Neuronal stem cell (in vitro differentiated cells): ENCODE measurements around the gene RAB5A. TPM values are rescaled to one million over a fixed set of nuclear protein-coding genes. Genes with fewer than 3 reads are reported as not detected.
A peak's percentile ranks its signal among the peaks of the same experiment; 100 is the strongest.
"Not testable (repeated sequence)": the region's sequence is repeated elsewhere in the genome, so short reads cannot be mapped to it uniquely, and the experiment has no call there.

ENCODE experiments used
- DNase-seq: peaks from one replicate; pipeline ENCODE4 v3.0.0-alpha.2; 2013; ENCODE audit warnings: low spot score
- H2AFZ ChIP-seq: one replicate; pipeline ENCODE4 v1.6.1; 2013; ENCODE audit warnings: mild to moderate bottlenecking, low read length, inconsistent platforms
- H2AK5ac ChIP-seq: 2 replicates; pipeline ENCODE4 v1.6.1; 2013; ENCODE audit warnings: low read depth, mild to moderate bottlenecking, inconsistent platforms, low read length, moderate library complexity, mixed read lengths
- H2BK120ac ChIP-seq: 2 replicates; pipeline ENCODE4 v1.6.1; 2013; ENCODE audit warnings: low read depth, mild to moderate bottlenecking, inconsistent platforms, low read length, moderate library complexity, mixed read lengths
- H2BK12ac ChIP-seq: one replicate; pipeline ENCODE4 v1.6.1; 2013; ENCODE audit warnings: low read length, inconsistent platforms
- H2BK15ac ChIP-seq: 2 replicates; pipeline ENCODE4 v1.6.1; 2013; ENCODE audit warnings: mild to moderate bottlenecking, low read length, inconsistent platforms, mixed read lengths
- H2BK5ac ChIP-seq: one replicate; pipeline ENCODE4 v1.6.1; 2013; ENCODE audit warnings: inconsistent platforms, mild to moderate bottlenecking, low read length, moderate library complexity
- H3K14ac ChIP-seq: one replicate; pipeline ENCODE4 v1.6.1; 2013; ENCODE audit warnings: low read length, inconsistent platforms
- H3K18ac ChIP-seq: 2 replicates; pipeline ENCODE4 v1.6.1; 2013; ENCODE audit warnings: low read length, inconsistent platforms
- H3K23ac ChIP-seq: 2 replicates; pipeline ENCODE4 v1.6.1; 2013; ENCODE audit warnings: low read depth, mild to moderate bottlenecking, mixed read lengths, low read length, inconsistent platforms; ENCODE audit not compliant: poor library complexity
- H3K27ac ChIP-seq: replicated peaks from 3 replicates; pipeline ENCODE4 v1.5.1; 2013; ENCODE audit warnings: low read length, inconsistent platforms
- H3K27me3 ChIP-seq, 3 experiments: 2 replicates each; pipeline ENCODE4 v1.6.1; 2013; ENCODE audit warnings: low read length in 3 of 3, mild to moderate bottlenecking in 2 of 3, inconsistent platforms in 1 of 3, low read depth in 1 of 3, mixed read lengths in 1 of 3, moderate library complexity in 1 of 3; ENCODE audit not compliant: control insufficient read depth in 3 of 3, insufficient read depth in 3 of 3
- H3K36me3 ChIP-seq, 2 donors: replicated peaks in 1 of 2; 2 replicates each; pipeline ENCODE4 v1.6.1; 2013; ENCODE audit warnings: low read length in 2 of 2; ENCODE audit not compliant: control insufficient read depth in 2 of 2, insufficient read depth in 2 of 2
- H3K4ac ChIP-seq: 2 replicates; pipeline ENCODE4 v1.6.1; 2013; ENCODE audit warnings: inconsistent platforms, mild to moderate bottlenecking, low read length, moderate library complexity
- H3K4me1 ChIP-seq, 2 donors: 1 replicate in 1 of 2; 2 replicates in 1 of 2; pipeline ENCODE4 v1.6.1; 2013; ENCODE audit warnings: low read length in 2 of 2, low read depth in 1 of 2; ENCODE audit not compliant: control insufficient read depth in 2 of 2, insufficient read depth in 1 of 2
- H3K4me2 ChIP-seq: one replicate; pipeline ENCODE4 v1.6.1; 2013; ENCODE audit warnings: mild to moderate bottlenecking, low read length, inconsistent platforms; ENCODE audit not compliant: insufficient read depth, poor library complexity, severe bottlenecking
- H3K4me3 ChIP-seq, 2 donors: 2 replicates each; pipeline ENCODE4 v1.5.1; 2013; ENCODE audit warnings: low read length in 2 of 2, mild to moderate bottlenecking in 2 of 2, inconsistent platforms in 1 of 2, moderate library complexity in 1 of 2
- H3K79me1 ChIP-seq: one replicate; pipeline ENCODE4 v1.6.1; 2013; ENCODE audit warnings: low read depth, mild to moderate bottlenecking, inconsistent platforms, low read length, moderate library complexity
- H3K9ac ChIP-seq: one replicate; pipeline ENCODE4 v1.6.1; 2013; ENCODE audit warnings: mild to moderate bottlenecking, low read depth, low read length, inconsistent platforms; ENCODE audit not compliant: poor library complexity
- H3K9me3 ChIP-seq, 2 donors: replicated peaks in 1 of 2; 2 replicates each; pipeline versions ENCODE3 to v1.6.1; 2013; ENCODE audit warnings: low read length in 2 of 2, mild to moderate bottlenecking in 2 of 2, inconsistent platforms in 1 of 2, low read depth in 1 of 2, mixed read lengths in 1 of 2, moderate library complexity in 1 of 2; ENCODE audit not compliant: control insufficient read depth in 2 of 2, insufficient read depth in 1 of 2
- H4K8ac ChIP-seq: one replicate; pipeline ENCODE4 v1.6.1; 2013; ENCODE audit warnings: low read depth, mild to moderate bottlenecking, inconsistent platforms, low read length, moderate library complexity
- H4K91ac ChIP-seq: one replicate; pipeline ENCODE4 v1.6.1; 2013; ENCODE audit warnings: low read length, low read depth, mild to moderate bottlenecking, inconsistent platforms; ENCODE audit not compliant: poor library complexity
- WGBS, 2 donors: extraction: QIAGEN DNeasy Blood & Tissue Kit; methylation state at CpG; one replicate each; pipeline ENCODE4 v1.1.7; 2013; ENCODE audit warnings: missing lambda C conversion rate in 2 of 2, mixed read lengths in 1 of 2; ENCODE audit not compliant: insufficient read length in 2 of 2, insufficient replicate concordance in 1 of 2; ENCODE audit errors: extremely low coverage in 2 of 2; 5-methylcytosine and 5-hydroxymethylcytosine counted together
- small RNA-seq: library from polyadenylated mRNA; stranded (forward); fragments of <200 nt; extraction: miRNeasy Mini kit (QIAGEN cat#:217004); gene quantifications from one replicate; pipeline ENCODE3, GENCODE V24; 2013; ENCODE audit not compliant: insufficient read depth

Gene RAB5A

GRCh38 chr3:20027136-20027535 is 80.2 kb downstream of the RAB5A start:
- Histone ChIP-seq H2AK5ac (no peak overlapping the region), H3K4me1 (peaks cover 0 to 9% of the 10 kb centered on the region in 2 donors), H4K8ac (no peak overlapping the region), H3K4me2 (no peak overlapping the region), H3K27me3 (no peaks in the 10 kb centered on the region), H3K9ac (no peak overlapping the region), H3K18ac (no peak overlapping the region), H2BK120ac (no peak overlapping the region), H3K14ac (no peak overlapping the region), H3K27ac (no peak overlapping the region), H3K9me3 (no peaks in the 10 kb centered on the region), H2AFZ (no peak overlapping the region), H3K23ac (no peak overlapping the region), H2BK15ac (no peak overlapping the region), H3K4ac (no peak overlapping the region), H4K91ac (no peak overlapping the region), H3K79me1 (no peaks in the 10 kb centered on the region), H2BK5ac (no peak overlapping the region), H3K4me3 (no peak overlapping the region), H3K36me3 (no peaks in the 10 kb centered on the region), H2BK12ac (no peak overlapping the region)
- DNase-seq = no peak
- no CpG with 5 or more reads among the region's 4 CpGs for WGBS, 2 donors

GRCh38 chr3:20028905-20029331 is 82.0 kb downstream of the RAB5A start:
- Histone ChIP-seq H3K27ac (peak overlapping the region; percentile 64), H3K9ac (no peak overlapping the region), H2BK12ac (no peak overlapping the region), H2BK15ac (no peak overlapping the region), H3K27me3 (no peaks in the 10 kb centered on the region), H3K4me2 (no peak overlapping the region), H3K79me1 (no peaks in the 10 kb centered on the region), H3K4ac (no peak overlapping the region), H3K4me3 (no peak overlapping the region), H3K9me3 (no peaks in the 10 kb centered on the region), H4K91ac (no peak overlapping the region), H3K14ac (no peak overlapping the region), H3K4me1 (peaks cover 0 to 4% of the 10 kb centered on the region in 2 donors), H2AFZ (peak overlapping the region; percentile 29), H3K18ac (no peak overlapping the region), H2AK5ac (no peak overlapping the region), H4K8ac (no peak overlapping the region), H2BK120ac (no peak overlapping the region), H2BK5ac (no peak overlapping the region), H3K36me3 (no peaks in the 10 kb centered on the region), H3K23ac (no peak overlapping the region)
- no peak for DNase-seq
- no CpG with 5 or more reads among the region's 7 CpGs for WGBS, 2 donors

GRCh38 chr3:20031939-20032338 is 85.0 kb downstream of the RAB5A start:
- not testable (repeated sequence) for H3K27ac ChIP-seq, H2BK120ac ChIP-seq, H3K23ac ChIP-seq, H3K4me1 ChIP-seq, H2AFZ ChIP-seq, H3K14ac ChIP-seq, H2BK5ac ChIP-seq, H3K18ac ChIP-seq, H3K9me3 ChIP-seq, H3K4me2 ChIP-seq, H3K9ac ChIP-seq, H3K27me3 ChIP-seq, H3K79me1 ChIP-seq, H3K4me3 ChIP-seq, H3K4ac ChIP-seq, H4K91ac ChIP-seq, DNase-seq, H2BK12ac ChIP-seq, H2AK5ac ChIP-seq, H2BK15ac ChIP-seq, H4K8ac ChIP-seq, H3K36me3 ChIP-seq
- WGBS, 2 donors = no CpG with 5 or more reads among the region's 7 CpGs

Small RNAs within 50 kb of the gene (small RNA-seq; reads per million reads assigned to genes)
- gene RNU4-85P = not detected
- not detected for gene RPL39P18
